Putamen (tissue), 1 donor: ENCODE data around the gene KSR2.
"Not testable (repeated sequence)": the region's sequence is repeated elsewhere in the genome, so short reads cannot be mapped to it uniquely, and the experiment has no call there.

Experiments used
- DNase-seq: peaks from one replicate; pipeline ENCODE4 v3.0.0-alpha.2; 2016; ENCODE audit warnings: low spot score

The KSR2 gene

DNA sequence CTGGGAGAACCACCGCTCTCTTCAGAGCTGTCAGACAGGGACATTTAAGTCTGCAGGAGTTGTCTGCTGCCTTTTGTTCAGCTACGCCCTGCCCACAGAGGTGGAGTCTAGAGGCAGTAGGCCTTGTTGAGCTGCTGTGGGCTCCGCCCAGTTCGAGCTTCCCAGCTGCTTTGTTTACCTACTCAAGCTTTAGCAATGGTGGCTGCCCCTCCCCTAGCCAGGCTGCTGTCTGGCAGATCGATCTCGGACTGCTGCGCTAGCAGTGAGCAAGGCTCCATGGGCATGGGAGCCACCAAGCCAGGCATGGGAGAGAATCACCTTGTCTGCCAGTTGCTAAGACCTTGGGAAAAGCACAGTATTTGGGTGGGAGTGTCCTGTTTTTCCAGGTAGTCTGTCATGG is 340.1 kb downstream of the KSR2 start:
- not testable (repeated sequence) for DNase-seq

DNA sequence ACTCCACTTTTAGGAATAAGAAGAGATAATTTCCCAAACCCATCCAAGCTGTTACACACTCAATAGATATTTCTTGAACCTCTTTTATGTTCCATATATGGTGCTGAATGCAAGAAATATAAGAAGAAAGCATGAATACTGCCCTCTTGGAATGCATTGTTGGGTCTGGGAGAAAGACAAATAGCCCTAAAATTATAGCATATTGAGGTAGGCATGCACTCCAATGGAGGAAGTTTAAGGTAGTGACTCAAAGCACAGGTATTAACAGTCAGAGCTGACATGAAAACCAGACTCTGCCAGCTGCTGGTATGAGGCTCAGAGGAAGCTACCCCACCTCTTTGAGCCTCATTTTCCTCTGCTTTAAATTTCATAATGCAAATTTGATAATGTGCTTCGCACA is 346.0 kb downstream of the KSR2 start:
- DNase-seq: no peak

DNA sequence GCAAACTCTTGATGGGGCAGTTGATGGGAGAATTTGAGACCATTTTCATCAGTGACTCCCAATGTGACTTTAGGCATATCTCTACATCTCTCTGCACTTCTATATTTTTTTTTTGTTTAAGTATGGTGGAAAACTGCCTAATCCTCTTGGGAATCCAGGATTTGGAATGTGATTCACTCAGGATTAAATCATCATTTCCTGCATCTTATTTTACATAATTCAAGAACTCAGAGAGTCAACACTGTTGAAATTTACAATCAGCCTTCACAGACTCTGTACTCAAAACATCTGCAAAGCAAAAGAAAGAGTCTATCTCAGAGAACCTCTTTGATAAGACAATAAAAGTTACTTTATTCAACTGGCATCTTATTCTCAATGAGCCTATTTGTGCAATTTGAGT is 346.7 kb downstream of the KSR2 start:
- no peak for DNase-seq

DNA sequence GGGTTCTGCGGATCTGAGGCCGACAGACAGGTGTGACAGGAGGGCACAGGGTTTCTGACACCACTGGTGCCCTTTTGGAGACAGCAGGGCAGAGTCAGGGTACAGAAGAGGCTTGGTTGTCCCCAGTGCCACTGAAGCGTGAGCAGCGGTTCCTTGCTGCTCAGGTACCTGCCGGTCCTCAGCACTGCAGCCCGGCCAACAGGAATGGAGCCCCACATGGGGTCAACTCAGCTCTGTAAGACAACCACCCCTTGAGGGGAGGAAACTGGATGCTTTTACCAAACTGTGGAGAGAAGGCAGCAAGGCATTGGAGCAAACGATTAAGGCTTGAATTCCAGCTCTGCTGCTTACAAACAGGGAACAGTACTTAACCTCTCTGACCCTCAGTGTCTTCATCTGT is 361.0 kb downstream of the KSR2 start:
- DNase-seq: no peak

DNA sequence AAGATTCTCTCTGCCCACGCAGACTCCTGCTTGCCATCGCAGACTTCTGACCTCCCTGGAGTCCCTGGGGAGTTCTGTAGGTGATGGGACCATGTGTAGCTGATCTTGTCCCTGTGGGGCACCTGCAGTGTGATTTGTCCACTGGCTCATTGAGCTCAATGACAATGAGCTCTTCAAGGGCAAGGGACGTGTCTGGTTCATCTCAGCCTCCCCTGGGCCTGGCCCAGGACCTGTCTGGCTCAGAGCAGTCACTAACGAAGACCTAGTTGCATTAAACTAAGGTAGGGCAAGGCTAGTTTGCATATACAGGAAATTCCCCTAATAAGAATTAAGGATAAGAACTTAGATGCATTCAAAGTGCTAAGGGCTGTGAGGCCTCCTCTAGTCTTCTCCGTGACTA is 361.8 kb downstream of the KSR2 start:
- no peak for DNase-seq

DNA sequence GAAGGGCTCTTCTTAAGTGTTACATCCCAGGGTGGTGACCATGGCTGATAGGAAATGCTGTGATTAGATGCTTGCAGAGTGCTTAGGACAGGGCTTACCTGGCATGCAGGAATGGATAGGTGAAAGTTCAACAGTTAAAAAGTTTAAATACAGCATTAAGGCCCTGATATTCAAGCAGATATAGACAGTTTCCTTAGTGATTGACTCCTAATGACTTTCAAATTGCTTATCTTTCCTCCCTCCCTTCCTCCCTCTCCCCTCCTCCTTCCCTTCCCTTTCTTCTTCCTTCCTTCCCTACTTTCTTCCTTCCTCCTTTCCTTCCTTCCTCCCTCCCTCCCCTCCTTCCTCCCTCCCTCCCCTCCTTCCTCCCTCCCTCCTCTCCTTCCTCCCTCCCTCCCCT is 362.8 kb downstream of the KSR2 start:
- no peak for DNase-seq

DNA sequence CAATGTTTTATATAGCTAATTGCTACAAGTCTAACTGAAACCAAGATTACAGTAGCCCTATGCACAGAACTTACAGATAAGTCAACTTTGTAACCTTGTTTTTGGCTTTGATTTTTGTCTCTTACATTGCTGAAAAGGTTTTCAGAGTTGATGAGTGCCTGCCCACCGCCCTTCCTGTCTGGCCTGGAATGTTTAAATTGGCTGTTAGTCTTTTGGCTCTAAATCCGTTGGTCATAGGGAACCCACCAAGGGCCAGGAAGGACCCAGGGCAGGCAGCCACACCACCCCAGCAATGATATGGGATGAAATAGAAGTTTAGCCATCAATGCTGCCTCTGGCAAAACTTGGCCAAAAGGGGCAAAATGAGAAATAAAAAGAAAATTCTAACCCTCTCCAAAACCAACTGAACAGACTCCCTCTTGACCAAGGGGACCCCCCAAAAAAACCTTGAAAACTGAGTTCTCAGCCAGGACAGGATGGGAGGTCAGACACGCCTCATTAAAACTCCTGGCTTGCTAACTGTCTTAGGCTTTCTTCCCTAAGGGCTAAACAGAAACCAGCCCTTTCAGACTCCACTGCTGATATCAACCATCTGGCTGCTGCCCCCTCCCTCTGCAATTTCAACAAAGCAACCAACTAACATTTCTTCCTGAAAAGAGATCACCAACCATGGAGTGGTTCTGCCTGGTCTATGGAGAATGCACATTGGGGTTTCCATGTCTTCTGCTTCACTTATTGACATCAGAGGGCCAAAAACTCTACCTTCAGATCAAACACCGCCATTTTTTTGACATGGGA is 365.3 kb downstream of the KSR2 start:
- DNase-seq: no peak

DNA sequence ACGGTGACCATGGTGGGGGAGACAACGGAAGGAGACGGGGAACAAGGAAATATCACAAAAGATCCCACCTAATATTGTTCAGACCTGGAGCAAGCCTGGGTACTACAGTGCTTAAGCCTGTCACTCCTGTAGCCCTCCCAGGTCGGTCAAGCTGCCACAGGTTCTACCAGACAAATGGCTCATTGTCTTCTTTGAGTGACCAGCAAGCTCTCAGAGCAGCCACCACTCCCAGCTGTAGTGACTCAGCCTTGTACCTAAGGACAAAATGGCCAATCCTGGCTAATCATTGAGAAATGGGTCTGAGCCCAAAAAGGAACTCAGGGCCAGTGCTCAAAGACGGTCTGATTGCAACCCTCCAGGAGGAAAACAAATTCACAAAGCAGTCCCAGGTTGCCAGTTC is 368.9 kb downstream of the KSR2 start:
- no peak for DNase-seq

DNA sequence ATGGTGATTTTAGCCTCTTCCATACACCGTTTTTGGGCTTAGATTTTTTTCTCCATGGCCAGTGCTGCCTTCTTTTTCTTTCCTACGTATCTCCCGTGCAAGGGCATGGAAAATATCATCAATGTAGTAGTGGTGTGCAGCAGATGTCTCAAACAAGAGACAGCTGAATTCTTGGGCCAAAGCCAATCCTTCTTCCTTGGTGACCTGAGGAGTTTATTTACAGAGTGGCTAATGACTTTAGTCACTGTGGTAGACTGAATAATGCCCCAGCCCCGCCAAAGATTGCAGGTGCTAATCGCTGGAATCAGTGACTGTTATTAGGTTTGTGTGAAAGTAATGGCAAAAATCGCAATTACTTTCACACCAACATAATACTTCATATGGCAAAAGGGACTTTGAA is 371.8 kb downstream of the KSR2 start:
- no peak for DNase-seq

DNA sequence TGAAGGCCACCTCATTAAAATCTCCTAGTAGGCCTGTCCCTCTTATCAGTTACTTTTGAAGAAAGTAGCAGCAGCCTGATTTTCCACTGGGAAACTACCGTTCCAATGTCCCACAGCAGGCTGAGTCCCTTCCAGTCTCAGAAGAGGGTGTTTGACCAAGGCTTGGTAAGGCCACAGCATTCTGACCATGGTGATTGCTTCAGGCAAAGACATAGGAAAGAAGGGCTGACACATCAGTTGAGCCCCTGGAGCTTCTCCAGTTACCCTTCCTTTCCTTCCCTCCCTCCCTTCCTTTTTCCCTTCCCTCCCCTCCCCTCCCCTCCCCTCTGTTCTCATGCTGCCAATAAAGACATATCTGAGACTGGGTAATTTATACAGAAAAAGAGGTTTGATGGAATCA is 373.0 kb downstream of the KSR2 start:
- no peak for DNase-seq

DNA sequence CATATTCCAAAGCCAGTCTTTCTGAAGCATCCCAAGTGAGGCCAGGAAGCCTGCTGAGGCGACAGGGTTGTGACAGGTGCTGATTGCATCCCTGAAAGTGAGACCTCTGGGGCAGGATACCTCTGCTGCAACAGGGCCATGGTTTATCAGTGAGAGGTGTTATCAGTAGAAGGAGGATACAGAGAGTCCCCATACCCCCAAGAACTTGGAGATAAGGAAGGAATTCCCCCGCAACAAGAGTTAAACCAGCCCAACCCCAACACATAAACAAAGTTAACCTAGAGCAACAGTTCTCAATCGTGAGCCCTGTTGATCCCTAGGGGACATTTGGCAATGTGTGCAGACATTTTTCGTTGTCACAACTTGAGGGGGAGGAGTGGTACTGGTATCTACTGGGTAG is 374.3 kb downstream of the KSR2 start:
- no peak for DNase-seq

DNA sequence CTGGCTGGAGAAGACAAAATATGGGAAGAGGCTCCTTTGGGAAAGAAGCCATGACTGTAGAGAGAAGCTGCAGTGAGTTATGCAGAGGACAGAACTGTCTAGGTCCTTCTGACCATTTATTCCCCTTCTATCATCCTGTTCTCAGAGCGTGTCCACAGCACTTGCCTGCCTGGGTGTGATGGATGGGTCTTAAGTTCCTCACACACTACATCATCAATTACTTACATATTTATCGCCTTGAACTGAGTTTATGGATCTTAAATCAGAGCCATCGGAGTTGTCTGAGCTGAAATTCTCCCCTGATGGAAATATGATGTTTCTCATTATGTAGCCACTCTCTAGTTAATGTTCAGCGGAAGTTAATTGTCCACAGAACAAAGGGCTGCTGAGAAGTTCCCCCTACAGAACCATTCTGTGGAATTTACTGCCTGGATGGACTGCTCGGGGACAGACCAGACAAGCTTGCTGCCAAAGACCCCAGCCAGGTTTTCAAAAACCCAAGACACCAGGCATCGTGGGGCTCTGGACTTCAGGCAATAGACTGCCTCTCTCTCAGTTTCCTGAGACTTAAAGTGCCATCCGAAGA is 374.9 kb downstream of the KSR2 start:
- no peak for DNase-seq

DNA sequence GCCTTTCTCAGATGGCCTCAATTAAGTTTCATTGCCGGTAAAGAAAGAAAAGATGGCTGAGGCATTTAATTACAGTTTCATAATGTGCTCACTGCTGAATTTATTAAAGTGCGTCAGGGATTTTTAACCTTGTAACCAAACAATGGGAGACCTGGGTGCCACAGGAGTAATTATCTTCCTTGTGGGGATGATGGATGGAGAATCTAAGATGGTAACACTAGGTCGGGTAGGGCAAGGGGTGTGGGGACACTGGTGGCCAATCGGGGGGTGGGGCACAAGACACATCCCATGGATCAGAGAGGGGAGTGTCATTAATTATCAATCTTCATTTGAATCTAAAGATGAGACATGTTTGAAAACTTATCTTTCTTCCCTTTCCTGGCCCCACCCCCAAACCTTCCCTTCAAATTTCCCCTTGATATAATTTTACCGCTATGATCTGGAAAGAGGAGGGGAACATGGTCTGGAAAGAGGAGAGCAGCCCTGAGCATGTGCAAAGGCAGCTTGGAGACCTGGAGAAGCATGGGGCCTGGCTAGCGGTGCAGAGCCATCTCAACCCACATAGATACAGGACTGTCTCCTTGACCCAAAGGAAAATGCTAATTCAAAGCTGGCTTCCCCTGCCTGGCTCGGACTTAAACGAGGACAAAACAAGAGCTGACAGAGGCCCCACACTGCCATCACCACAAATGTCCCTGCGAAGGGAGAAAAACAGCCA is 376.0 kb downstream of the KSR2 start:
- DNase-seq: no peak

DNA sequence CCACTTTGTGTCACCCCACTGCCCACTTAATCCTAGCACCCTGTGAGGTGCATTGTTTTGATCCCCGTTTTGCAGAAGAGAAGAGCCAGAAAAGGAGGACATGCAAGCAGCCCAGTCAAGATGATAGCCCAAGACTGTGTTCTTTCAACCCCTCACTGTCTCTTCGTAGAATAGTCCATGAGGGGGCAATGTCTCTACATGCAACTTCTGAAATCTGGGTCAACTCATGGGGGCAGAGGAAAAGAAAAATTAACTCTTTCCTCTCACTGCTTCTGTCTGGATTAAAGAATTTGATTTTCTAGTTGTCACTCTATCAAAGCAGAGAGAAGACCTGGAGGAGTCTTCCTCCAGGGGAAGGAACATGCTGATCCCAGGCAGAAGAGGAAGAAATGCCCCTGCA is 377.8 kb downstream of the KSR2 start:
- no peak for DNase-seq

DNA sequence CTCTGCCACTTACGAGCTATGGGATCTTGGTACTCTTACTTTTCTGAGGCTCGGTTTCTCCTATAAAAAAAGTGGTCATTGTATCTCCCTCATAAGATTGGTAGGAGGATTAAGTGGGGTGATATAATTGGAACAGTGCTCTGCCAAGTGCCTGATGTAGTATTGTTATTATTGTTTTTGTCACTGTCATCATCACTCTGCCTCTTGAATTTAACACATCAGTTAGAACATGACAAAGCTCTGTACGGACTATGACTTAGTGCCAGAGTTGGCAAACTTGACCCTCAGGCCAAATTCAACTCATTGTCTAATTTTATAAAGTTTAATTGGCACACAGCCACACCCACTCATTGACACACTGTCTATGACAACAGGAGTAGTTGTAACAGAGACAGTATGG is 378.4 kb downstream of the KSR2 start:
- no peak for DNase-seq

DNA sequence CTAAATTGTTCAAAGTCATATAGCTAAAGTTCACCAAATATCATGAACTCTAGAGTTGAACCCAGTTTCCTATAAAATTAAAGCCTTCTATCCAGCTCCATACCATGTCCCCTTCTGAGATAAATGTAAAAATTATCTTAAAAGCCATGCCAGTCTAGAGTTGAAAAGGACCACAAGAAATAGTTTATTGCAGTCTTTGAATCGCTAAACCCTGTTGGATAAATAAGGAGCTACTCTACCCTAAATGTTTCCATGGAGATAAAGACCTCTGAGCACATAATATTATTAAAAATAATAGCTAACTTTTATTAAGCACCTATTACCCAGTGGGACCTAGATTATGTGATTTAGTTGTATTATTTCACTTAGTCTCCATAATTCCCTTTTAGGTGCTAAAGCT is 379.8 kb downstream of the KSR2 start:
- DNase-seq: no peak

DNA sequence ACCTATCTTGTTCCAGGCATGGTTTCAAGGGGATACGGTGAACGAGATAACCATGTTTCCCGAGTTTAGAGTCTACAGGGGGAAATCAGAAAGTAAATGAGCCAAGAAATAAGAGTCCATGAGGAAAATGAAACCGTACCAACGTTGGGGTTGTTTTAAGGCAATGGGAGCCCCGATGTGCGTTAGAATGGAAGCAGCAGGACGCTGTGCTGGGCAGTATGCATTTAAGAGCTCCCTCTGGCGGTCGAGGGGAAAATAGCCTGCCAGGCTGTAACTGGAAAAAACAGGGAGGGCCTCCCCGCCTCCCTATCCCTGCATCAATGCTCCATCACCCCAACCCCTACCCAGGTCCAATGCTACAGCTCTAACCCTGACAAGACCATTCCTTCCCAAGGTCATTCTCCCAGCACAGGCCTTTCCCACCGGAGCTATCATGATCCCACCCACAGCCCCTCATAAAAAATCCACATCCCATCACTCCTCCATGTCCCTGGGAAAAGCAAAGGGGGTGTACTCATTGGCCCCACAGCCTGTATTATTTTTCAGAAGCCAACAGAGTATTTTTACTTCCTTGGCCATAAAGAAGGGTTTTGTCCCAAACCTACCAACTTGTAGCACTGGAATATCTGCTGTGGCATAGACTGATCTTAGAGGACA is 381.0 kb downstream of the KSR2 start:
- DNase-seq: peak; percentile 7

DNA sequence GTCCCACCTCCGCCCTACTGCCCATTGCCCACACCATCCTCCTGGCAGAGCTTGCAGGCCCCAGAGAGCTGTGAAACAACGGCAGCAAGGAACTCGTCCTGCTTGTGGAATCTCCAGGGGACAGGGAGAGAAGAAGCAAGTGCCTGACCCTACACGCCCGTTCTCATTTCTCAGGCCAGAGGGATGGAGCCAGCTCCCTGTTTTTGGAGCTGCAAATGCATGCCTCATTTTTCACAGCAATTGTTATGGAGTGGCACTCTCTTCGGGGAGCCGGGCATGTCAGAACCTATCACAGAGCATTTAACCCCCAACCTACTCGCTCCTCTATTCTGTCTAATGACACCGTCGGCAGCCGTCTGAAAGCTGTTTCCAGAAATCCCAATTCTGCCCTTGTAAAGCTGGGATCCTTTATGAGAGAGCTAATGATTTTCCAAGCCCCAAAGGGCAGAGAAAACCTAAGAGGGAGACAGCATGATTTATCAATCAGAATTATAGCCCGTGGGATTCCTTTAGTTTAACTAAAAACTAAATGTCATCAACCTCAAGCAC is 385.0 kb downstream of the KSR2 start:
- no peak for DNase-seq

DNA sequence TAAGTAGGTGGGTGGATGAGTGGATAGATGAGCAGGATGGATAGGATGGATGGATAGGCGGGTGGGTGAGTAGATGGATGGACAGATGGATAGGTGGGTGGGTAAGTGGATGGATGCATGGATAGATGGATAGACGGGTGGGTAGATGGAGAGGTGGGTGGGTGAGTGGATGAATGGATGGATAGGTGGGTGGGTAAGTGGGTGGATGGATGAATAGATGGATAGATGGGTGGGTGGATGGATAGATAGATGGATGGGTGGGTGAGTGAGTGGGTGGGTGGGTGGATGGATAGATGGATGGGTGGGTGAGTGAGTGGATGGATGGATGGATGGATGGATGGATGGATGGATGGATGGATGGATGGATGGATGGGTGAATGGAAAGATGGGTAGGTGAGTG is 385.7 kb downstream of the KSR2 start:
- DNase-seq: no peak

DNA sequence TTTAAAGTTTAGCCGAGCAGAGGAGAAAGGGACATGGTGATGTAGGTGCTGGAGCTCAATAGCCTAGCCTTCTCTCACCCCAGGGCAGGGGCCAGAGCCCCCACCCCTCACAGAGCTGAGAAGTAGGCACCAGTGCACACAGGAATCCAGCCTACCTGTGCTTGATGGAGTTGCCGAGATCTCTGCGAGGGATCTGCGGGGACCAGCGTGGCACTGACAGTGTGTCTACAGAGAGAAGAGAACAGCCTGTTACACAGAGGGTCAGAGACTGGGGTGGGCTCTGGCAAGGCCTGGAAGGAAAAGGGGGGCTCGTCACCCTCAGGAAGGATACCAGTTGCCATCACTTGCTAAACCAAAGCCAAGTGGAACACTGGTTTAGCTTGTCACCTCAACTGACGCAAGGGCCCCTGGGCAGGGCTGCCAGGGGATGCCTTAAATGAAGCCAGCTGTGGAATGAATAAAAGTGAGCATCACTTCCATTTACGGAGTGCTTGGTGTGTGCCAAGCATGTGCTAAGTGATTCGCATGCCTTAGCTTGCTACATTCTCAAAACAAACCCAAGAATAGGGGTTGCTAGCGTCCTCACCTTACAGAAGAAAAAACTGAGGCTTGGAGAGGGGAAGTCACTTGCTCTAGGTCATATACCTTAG is 386.5 kb downstream of the KSR2 start:
- DNase-seq: no peak

DNA sequence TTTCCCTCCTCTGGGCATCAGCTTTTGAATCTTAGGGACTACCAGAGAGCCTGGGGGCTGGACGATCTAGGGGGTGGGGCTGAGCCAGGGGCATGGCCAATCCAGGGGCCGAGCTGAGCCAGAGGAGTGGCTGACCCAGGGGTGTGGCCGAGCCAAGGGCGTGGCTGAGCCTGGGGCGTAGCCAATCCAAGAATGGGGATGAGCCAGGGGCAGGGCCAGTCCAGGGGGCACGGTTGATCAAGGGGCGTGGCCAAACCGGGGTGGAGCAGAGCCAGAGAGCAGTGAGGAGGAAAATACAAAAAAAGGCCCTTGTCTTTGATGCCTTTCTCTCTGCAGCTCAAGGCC is 388.1 kb downstream of the KSR2 start:
- no peak for DNase-seq

DNA sequence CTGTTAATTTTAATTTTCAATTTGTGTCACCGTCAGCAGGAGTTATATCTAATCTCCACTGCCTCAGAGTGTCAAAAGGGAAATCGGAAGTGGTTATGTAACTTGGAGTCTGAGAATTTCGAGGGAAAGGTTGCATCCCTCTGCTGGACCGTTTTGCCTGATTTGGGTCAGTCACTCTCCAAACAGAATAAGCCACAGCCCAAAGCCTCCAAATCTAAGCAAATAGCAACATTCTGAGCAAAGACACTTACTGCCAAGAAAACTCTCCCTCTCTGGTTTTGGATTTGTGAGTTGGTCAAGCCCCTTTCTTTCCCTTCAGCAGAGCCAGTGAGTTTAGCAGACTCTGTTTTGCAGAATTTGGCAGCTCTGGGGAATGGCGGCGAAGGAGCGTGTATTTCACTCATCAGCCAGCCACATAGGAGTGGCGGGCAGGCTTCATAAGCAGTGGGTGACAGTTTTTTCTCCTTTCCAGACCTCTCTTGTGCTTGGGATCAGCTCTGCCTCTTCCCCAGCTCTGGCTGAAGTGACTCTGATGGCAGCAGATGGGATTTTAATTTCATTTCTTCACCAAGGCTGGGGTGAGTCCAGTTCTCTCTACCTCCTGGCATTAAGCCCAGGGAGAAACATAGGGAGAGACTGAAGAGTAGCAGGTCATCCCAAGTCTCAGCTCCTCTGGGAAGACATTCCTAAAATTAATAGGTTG is 388.6 kb downstream of the KSR2 start:
- no peak for DNase-seq
